H9 (cell line): ENCODE results near the gene TP53TG3E. TPM values are rescaled to one million over a fixed set of nuclear protein-coding genes. Genes with fewer than 3 reads are reported as not detected.
"Not testable (repeated sequence)": the region's sequence is repeated elsewhere in the genome, so short reads cannot be mapped to it uniquely, and the experiment has no call there.

Experiments
- DNase-seq: peaks from one replicate; pipeline ENCODE4 v3.0.0-alpha.2; 2017
- H2AFZ ChIP-seq: one replicate; pipeline ENCODE4 v1.6.1; 2013; ENCODE audit warnings: mild to moderate bottlenecking, low read length, control low read depth, moderate library complexity
- H2AK5ac ChIP-seq: 2 replicates; pipeline ENCODE4 v1.6.1; 2013; ENCODE audit warnings: low read length, control low read depth, mixed read lengths; ENCODE audit not compliant: insufficient read length
- H2BK120ac ChIP-seq: one replicate; pipeline ENCODE4 v1.6.1; 2013; ENCODE audit warnings: low read depth, mild to moderate bottlenecking, low read length, control low read depth, inconsistent platforms; ENCODE audit not compliant: poor library complexity, severe bottlenecking
- H2BK12ac ChIP-seq: 2 replicates; pipeline ENCODE4 v1.6.1; 2013; ENCODE audit warnings: low read length, control low read depth, mixed read lengths, low read depth; ENCODE audit not compliant: insufficient read length
- H2BK15ac ChIP-seq: 2 replicates; pipeline ENCODE4 v1.6.1; 2013; ENCODE audit warnings: low read depth, low read length, control low read depth
- H2BK20ac ChIP-seq: one replicate; pipeline ENCODE4 v1.6.1; 2013; ENCODE audit warnings: low read depth, mild to moderate bottlenecking, low read length, control low read depth, inconsistent platforms; ENCODE audit not compliant: poor library complexity, severe bottlenecking
- H2BK5ac ChIP-seq: 2 replicates; pipeline ENCODE4 v1.6.1; 2013; ENCODE audit warnings: low read length, control low read depth, mixed read lengths; ENCODE audit not compliant: insufficient read length
- H3K14ac ChIP-seq: 2 replicates; pipeline ENCODE4 v1.6.1; 2013; ENCODE audit warnings: low read length, control low read depth; ENCODE audit not compliant: insufficient read depth
- H3K18ac ChIP-seq: 2 replicates; pipeline ENCODE4 v1.6.1; 2013; ENCODE audit warnings: low read depth, mild to moderate bottlenecking, mixed read lengths, low read length, control low read depth; ENCODE audit not compliant: insufficient read length
- H3K23ac ChIP-seq: 2 replicates; pipeline ENCODE4 v1.6.1; 2013; ENCODE audit warnings: low read length, control low read depth, mixed read lengths, low read depth; ENCODE audit not compliant: insufficient read length
- H3K23me2 ChIP-seq: 2 replicates; pipeline ENCODE4 v1.6.1; 2013; ENCODE audit warnings: low read depth, mild to moderate bottlenecking, mixed read lengths, low read length, control low read depth; ENCODE audit not compliant: insufficient read length, poor library complexity, severe bottlenecking
- H3K27ac ChIP-seq: 2 replicates; pipeline ENCODE4 v1.5.1; 2013; ENCODE audit warnings: low read length, control low read depth, mixed read lengths, low read depth; ENCODE audit not compliant: insufficient read length
- H3K27me3 ChIP-seq: 2 replicates; pipeline ENCODE4 v1.6.1; 2013; ENCODE audit warnings: low read length, control low read depth, inconsistent platforms; ENCODE audit not compliant: insufficient read depth
- H3K4ac ChIP-seq: 2 replicates; pipeline ENCODE4 v1.6.1; 2013; ENCODE audit warnings: low read depth, mild to moderate bottlenecking, control low read depth, inconsistent platforms, low read length, moderate library complexity
- H3K4me1 ChIP-seq: 2 replicates; pipeline ENCODE4 v1.6.1; 2013; ENCODE audit warnings: low read length, control low read depth, inconsistent platforms; ENCODE audit not compliant: insufficient read depth
- H3K4me2 ChIP-seq: 2 replicates; pipeline ENCODE4 v1.6.1; 2013; ENCODE audit warnings: low read length, control low read depth, mixed read lengths; ENCODE audit not compliant: insufficient read length, insufficient read depth
- H3K56ac ChIP-seq: 2 replicates; pipeline ENCODE4 v1.6.1; 2013; ENCODE audit warnings: low read depth, mild to moderate bottlenecking, mixed read lengths, low read length, control low read depth; ENCODE audit not compliant: insufficient read length
- H3K79me1 ChIP-seq: 2 replicates; pipeline ENCODE4 v1.6.1; 2013; ENCODE audit warnings: low read depth, mild to moderate bottlenecking, moderate library complexity, low read length, control low read depth, inconsistent platforms; ENCODE audit not compliant: insufficient read depth, poor library complexity, severe bottlenecking
- H3K79me2 ChIP-seq: 2 replicates; pipeline ENCODE4 v1.6.1; 2013; ENCODE audit warnings: low read length, control low read depth, inconsistent platforms; ENCODE audit not compliant: insufficient read depth
- H3K9ac ChIP-seq: 2 replicates; pipeline ENCODE4 v1.6.1; 2013; ENCODE audit warnings: low read length, control low read depth, mixed read lengths; ENCODE audit not compliant: insufficient read length; ENCODE audit errors: extremely low read depth
- H3K9me3 ChIP-seq: one replicate; pipeline ENCODE4 v1.6.1; 2013; ENCODE audit warnings: low read depth, low read length, inconsistent platforms; ENCODE audit not compliant: control insufficient read depth
- H3T11ph ChIP-seq: one replicate; pipeline ENCODE4 v1.6.1; 2013; ENCODE audit warnings: mild to moderate bottlenecking, low read length, control low read depth, inconsistent platforms
- H4K20me1 ChIP-seq: one replicate; pipeline ENCODE4 v1.6.1; 2013; ENCODE audit not compliant: control insufficient read depth, insufficient read length, insufficient read depth
- H4K5ac ChIP-seq: 2 replicates; pipeline ENCODE4 v1.6.1; 2013; ENCODE audit warnings: low read depth, mild to moderate bottlenecking, mixed read lengths, low read length, control low read depth; ENCODE audit not compliant: insufficient read length
- H4K8ac ChIP-seq: replicated peaks from 2 replicates; pipeline ENCODE4 v1.6.1; 2013; ENCODE audit warnings: low read length, control low read depth, mixed read lengths, low read depth; ENCODE audit not compliant: insufficient read length
- H4K91ac ChIP-seq: 2 replicates; pipeline ENCODE4 v1.6.1; 2013; ENCODE audit warnings: low read depth, mild to moderate bottlenecking, moderate library complexity, mixed read lengths, low read length, control low read depth; ENCODE audit not compliant: insufficient read length
- H3K27ac Mint-ChIP-seq, 3 experiments: 2 replicates in 2 of 3; 3 replicates in 1 of 3; pipeline ENCODE4 v1.8.0; 2020 to 2021; ENCODE audit warnings: mixed read lengths in 3 of 3, mild to moderate bottlenecking in 1 of 3, moderate library complexity in 1 of 3
- H3K27me3 Mint-ChIP-seq: 2 replicates; pipeline ENCODE4 v1.8.0; 2021; ENCODE audit warnings: low read depth, mild to moderate bottlenecking, moderate library complexity, mixed read lengths
- H3K36me3 Mint-ChIP-seq, 3 experiments: 2 replicates in 2 of 3; 3 replicates in 1 of 3; pipeline ENCODE4 v1.8.0; 2020 to 2021; ENCODE audit warnings: low read depth in 3 of 3, mixed read lengths in 3 of 3; ENCODE audit not compliant: insufficient read depth in 1 of 3
- H3K4me1 Mint-ChIP-seq, 2 experiments: 2 replicates each; pipeline ENCODE4 v1.8.0; 2020; ENCODE audit warnings: mixed read lengths in 2 of 2
- H3K4me3 Mint-ChIP-seq, 2 experiments: 2 replicates in 1 of 2; 3 replicates in 1 of 2; pipeline ENCODE4 v1.8.0; 2020 to 2021; ENCODE audit warnings: mild to moderate bottlenecking in 2 of 2, mixed read lengths in 2 of 2, moderate library complexity in 1 of 2
- H3K9me3 Mint-ChIP-seq, 2 experiments: 2 replicates in 1 of 2; 3 replicates in 1 of 2; pipeline ENCODE4 v1.8.0; 2020; ENCODE audit warnings: mild to moderate bottlenecking in 2 of 2, mixed read lengths in 2 of 2, moderate library complexity in 1 of 2
- WGBS: extraction: QIAGEN DNeasy Blood & Tissue Kit; methylation state at CpG from one replicate; pipeline ENCODE4 v1.1.7; 2013; ENCODE audit warnings: missing lambda C conversion rate, low lambda C conversion rate, mixed read lengths; ENCODE audit not compliant: insufficient read length; ENCODE audit errors: extremely low coverage; 5-methylcytosine and 5-hydroxymethylcytosine counted together
- total RNA-seq: library from RNA; stranded (reverse); gene quantifications from 2 replicates; pipeline ENCODE4 v1.2.1, GENCODE V29; 2021

Gene TP53TG3E
- total RNA-seq, 1 experiment from 2014 or later: not detected

DNA sequence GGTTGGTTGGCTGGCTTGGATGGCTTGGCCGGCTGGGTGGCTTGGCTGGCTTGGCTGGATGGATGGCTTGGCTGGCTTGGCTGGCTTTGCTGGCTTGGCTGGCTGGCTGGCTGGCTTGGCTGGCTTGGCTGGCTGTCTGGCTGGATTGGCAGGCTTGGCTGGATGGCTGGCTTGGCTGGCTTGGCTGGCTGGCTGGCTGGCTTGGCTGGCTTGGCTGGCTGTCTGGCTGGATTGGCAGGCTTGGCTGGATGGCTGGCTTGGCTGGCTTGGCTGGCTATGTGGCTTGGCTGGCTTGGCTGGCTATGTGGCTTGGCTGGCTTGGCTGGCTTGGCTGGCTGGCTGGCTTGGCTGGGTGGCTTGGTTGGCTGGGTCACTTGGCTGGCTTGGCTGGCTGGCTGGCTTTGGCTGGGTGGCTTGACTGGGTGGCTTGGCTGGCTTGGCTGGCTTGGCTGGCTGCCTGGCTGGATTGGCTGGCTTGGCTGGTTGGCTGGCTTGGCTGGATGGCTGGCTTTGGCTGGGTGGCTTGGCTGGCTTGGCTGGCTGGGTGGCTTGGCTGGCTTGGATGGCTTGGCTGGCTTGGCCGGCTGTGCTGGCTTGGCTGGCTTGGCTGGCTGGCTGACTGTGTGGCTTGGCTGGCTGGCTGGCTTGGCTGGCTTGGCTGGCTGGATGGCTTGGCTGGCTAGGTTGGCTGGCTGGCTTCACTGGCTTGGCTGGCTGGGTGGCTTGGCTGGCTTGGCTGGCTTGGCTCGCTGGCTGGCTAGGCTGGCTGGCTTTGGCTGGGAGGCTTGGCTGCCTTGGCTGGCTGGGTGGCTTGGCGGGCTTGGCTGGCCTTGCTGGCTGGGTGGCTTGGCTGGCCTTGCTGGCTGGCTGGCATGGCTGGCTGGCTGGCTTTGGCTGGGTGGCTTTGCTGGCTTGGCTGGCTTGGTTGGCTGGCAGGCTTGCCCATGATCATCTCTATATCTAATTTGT lies 35.3 kb downstream of the TP53TG3E start:
- not testable (repeated sequence) for H3K36me3 Mint-ChIP-seq, H3K56ac ChIP-seq, DNase-seq, H2AK5ac ChIP-seq, H2BK5ac ChIP-seq, H2BK12ac ChIP-seq, H3K9me3 ChIP-seq, H3K27me3 ChIP-seq, H2BK120ac ChIP-seq, H3K9ac ChIP-seq, H3K4me1 Mint-ChIP-seq, H4K20me1 ChIP-seq, H3K23ac ChIP-seq, H3K23me2 ChIP-seq, H3K27me3 Mint-ChIP-seq, H3K4ac ChIP-seq, H3K79me1 ChIP-seq, H3K4me2 ChIP-seq, H2AFZ ChIP-seq, H4K91ac ChIP-seq, H3K4me3 Mint-ChIP-seq, H4K8ac ChIP-seq, H3T11ph ChIP-seq, H4K5ac ChIP-seq, H2BK15ac ChIP-seq, H3K27ac ChIP-seq, H3K27ac Mint-ChIP-seq, H3K14ac ChIP-seq, H3K79me2 ChIP-seq, H2BK20ac ChIP-seq, H3K4me1 ChIP-seq, H3K18ac ChIP-seq
- WGBS: no CpG with 5 or more reads among the region's 4 CpGs
- peaks cover 15 to 24% of the 10 kb centered on the region in 2 experiments for H3K9me3 Mint-ChIP-seq

Other genes with a start within 250 kb of the TP53TG3E start
- not detected in 2 replicates for gene TP53TG3C, start 110.1 kb upstream of the TP53TG3E start, total RNA-seq
- gene TP53TG3B, start 56.5 kb downstream of the TP53TG3E start, total RNA-seq: not detected in 2 replicates
- not detected in 2 replicates for gene TP53TG3F, start 155.3 kb downstream of the TP53TG3E start, total RNA-seq